ENCODE measurements around the gene GRK1. TPM values are rescaled to one million over a fixed set of nuclear protein-coding genes. Genes with fewer than 3 reads are reported as not detected.

GRK1 gene
- total RNA-seq, 1 donor from 2014 or later = 1.1 TPM

- DNase-seq (ENCODE audit: low spot score, unreplicated experiment) = no peak
- no peak for TF ChIP-seq CTCF (IDR thresholded peaks at IDR 0.05; ENCODE audit: unreplicated experiment)
- H3K4me1 Mint-ChIP-seq (ENCODE audit: low read depth) = peaks cover 5% of the 10 kb centered on the region
- no peaks in the 10 kb centered on the region for H3K9me3 Mint-ChIP-seq (ENCODE audit: low read depth)
- H3K27me3 Mint-ChIP-seq = peaks cover 46% of the 10 kb centered on the region
- no peak overlapping the region for H3K27ac Mint-ChIP-seq
- H3K36me3 Mint-ChIP-seq (ENCODE audit: insufficient read depth) = no peaks in the 10 kb centered on the region
- H3K4me3 Mint-ChIP-seq (ENCODE audit: low read depth) = no peak overlapping the region
These were observed 97.2 kb downstream of the GRK1 start for GRCh38 chr13:113763961-113764792.

GRCh38 chr13:113764793-113765563, 98.0 kb downstream of the GRK1 start:
- H3K27ac Mint-ChIP-seq = peak overlapping the region; percentile 18
- peaks cover 38% of the 10 kb centered on the region for H3K27me3 Mint-ChIP-seq
- no peaks in the 10 kb centered on the region for H3K9me3 Mint-ChIP-seq (ENCODE audit: low read depth)
- no peaks in the 10 kb centered on the region for H3K36me3 Mint-ChIP-seq (ENCODE audit: insufficient read depth)
- H3K4me1 Mint-ChIP-seq (ENCODE audit: low read depth) = no peaks in the 10 kb centered on the region
- no peak for DNase-seq (ENCODE audit: low spot score, unreplicated experiment)
- TF ChIP-seq CTCF (IDR thresholded peaks at IDR 0.05; ENCODE audit: unreplicated experiment) = no peak
- no peak overlapping the region for H3K4me3 Mint-ChIP-seq (ENCODE audit: low read depth)

- Mint-ChIP-seq H3K27me3 (peaks cover 33% of the 10 kb centered on the region), H3K27ac (no peak overlapping the region), H3K36me3 (ENCODE audit: insufficient read depth) (no peaks in the 10 kb centered on the region), H3K4me1 (ENCODE audit: low read depth) (no peaks in the 10 kb centered on the region), H3K4me3 (ENCODE audit: low read depth) (no peak overlapping the region), H3K9me3 (ENCODE audit: low read depth) (no peaks in the 10 kb centered on the region)
- no peak for DNase-seq (ENCODE audit: low spot score, unreplicated experiment)
- no peak for TF ChIP-seq CTCF (IDR thresholded peaks at IDR 0.05; ENCODE audit: unreplicated experiment)
These were observed 98.5 kb downstream of the GRK1 start for GRCh38 chr13:113765564-113765910.

GRCh38 chr13:113766035-113766800, 99.2 kb downstream of the GRK1 start:
- DNase-seq (ENCODE audit: low spot score, unreplicated experiment) = no peak
- Mint-ChIP-seq H3K27me3 (peaks cover 26% of the 10 kb centered on the region), H3K4me1 (ENCODE audit: low read depth) (no peaks in the 10 kb centered on the region), H3K27ac (no peak overlapping the region), H3K36me3 (ENCODE audit: insufficient read depth) (no peaks in the 10 kb centered on the region), H3K9me3 (ENCODE audit: low read depth) (no peaks in the 10 kb centered on the region), H3K4me3 (ENCODE audit: low read depth) (no peak overlapping the region)
- no peak for TF ChIP-seq CTCF (IDR thresholded peaks at IDR 0.05; ENCODE audit: unreplicated experiment)

GRCh38 chr13:113767366-113767765, 100.3 kb downstream of the GRK1 start:
- no peak for TF ChIP-seq CTCF (IDR thresholded peaks at IDR 0.05; ENCODE audit: unreplicated experiment)
- no peak for DNase-seq (ENCODE audit: low spot score, unreplicated experiment)
- Mint-ChIP-seq H3K4me3 (ENCODE audit: low read depth) (no peak overlapping the region), H3K9me3 (ENCODE audit: low read depth) (peaks cover 4% of the 10 kb centered on the region), H3K27ac (no peak overlapping the region), H3K4me1 (ENCODE audit: low read depth) (no peaks in the 10 kb centered on the region), H3K27me3 (peaks cover 14% of the 10 kb centered on the region), H3K36me3 (ENCODE audit: insufficient read depth) (no peaks in the 10 kb centered on the region)

Measured in progenitor cell of endocrine pancreas (in vitro differentiated cells).